Measurements from ENCODE around the gene SEPHS2. TPM values are rescaled to one million over a fixed set of nuclear protein-coding genes. Genes with fewer than 3 reads are reported as not detected.

Gene SEPHS2
- total RNA-seq, 1 donor from 2014 or later, result 43.1 TPM

- H3K4me1 Mint-ChIP-seq (ENCODE audit: unreplicated experiment), result no peaks in the 10 kb centered on the region
- H3K9me3 Mint-ChIP-seq (ENCODE audit: unreplicated experiment), result no peaks in the 10 kb centered on the region
- H3K27me3 Mint-ChIP-seq (ENCODE audit: unreplicated experiment), result no peaks in the 10 kb centered on the region
- H3K4me3 Mint-ChIP-seq (ENCODE audit: unreplicated experiment), result no peak overlapping the region
- no peak for DNase-seq (ENCODE audit: low spot score)
- H3K36me3 Mint-ChIP-seq (ENCODE audit: low read depth, unreplicated experiment), result no peaks in the 10 kb centered on the region
- no peak overlapping the region for H3K27ac Mint-ChIP-seq (ENCODE audit: unreplicated experiment)
- TF ChIP-seq CTCF (IDR thresholded peaks at IDR 0.05; ENCODE audit: unreplicated experiment), result no peak
Observed at GRCh38 chr16:30474684-30475083, 29.0 kb upstream of the SEPHS2 start.

GRCh38 chr16:30474074-30474452, 28.4 kb upstream of the SEPHS2 start:
- Mint-ChIP-seq H3K4me3 (ENCODE audit: unreplicated experiment) (no peak overlapping the region), H3K27ac (ENCODE audit: unreplicated experiment) (no peak overlapping the region), H3K9me3 (ENCODE audit: unreplicated experiment) (no peaks in the 10 kb centered on the region), H3K4me1 (ENCODE audit: unreplicated experiment) (no peaks in the 10 kb centered on the region), H3K27me3 (ENCODE audit: unreplicated experiment) (no peaks in the 10 kb centered on the region), H3K36me3 (ENCODE audit: low read depth, unreplicated experiment) (no peaks in the 10 kb centered on the region)
- no peak for DNase-seq (ENCODE audit: low spot score)
- no peak for TF ChIP-seq CTCF (IDR thresholded peaks at IDR 0.05; ENCODE audit: unreplicated experiment)

GRCh38 chr16:30473231-30474073, 27.8 kb upstream of the SEPHS2 start:
- no peaks in the 10 kb centered on the region for H3K27me3 Mint-ChIP-seq (ENCODE audit: unreplicated experiment)
- H3K9me3 Mint-ChIP-seq (ENCODE audit: unreplicated experiment), result no peaks in the 10 kb centered on the region
- H3K36me3 Mint-ChIP-seq (ENCODE audit: low read depth, unreplicated experiment), result no peaks in the 10 kb centered on the region
- TF ChIP-seq CTCF (IDR thresholded peaks at IDR 0.05; ENCODE audit: unreplicated experiment), result no peak
- DNase-seq (ENCODE audit: low spot score), result no peak
- no peak overlapping the region for H3K27ac Mint-ChIP-seq (ENCODE audit: unreplicated experiment)
- no peak overlapping the region for H3K4me3 Mint-ChIP-seq (ENCODE audit: unreplicated experiment)
- H3K4me1 Mint-ChIP-seq (ENCODE audit: unreplicated experiment), result no peaks in the 10 kb centered on the region

GRCh38 chr16:30472328-30472942, 26.8 kb upstream of the SEPHS2 start, which contains the start of gene ITGAL:
TSS of gene ITGAL (plus strand) at chr16:30472742. CDS start at chr16:30472838, 96 bp downstream.
- no peak within 1 kb of the TSS for H3K27ac Mint-ChIP-seq (ENCODE audit: unreplicated experiment)
- no peaks in the 10 kb centered on the region for H3K4me1 Mint-ChIP-seq (ENCODE audit: unreplicated experiment)
- H3K4me3 Mint-ChIP-seq (ENCODE audit: unreplicated experiment), result no peak within 1 kb of the TSS
- TF ChIP-seq CTCF (IDR thresholded peaks at IDR 0.05; ENCODE audit: unreplicated experiment), result no peak
- H3K27me3 Mint-ChIP-seq (ENCODE audit: unreplicated experiment), result no peaks in the 10 kb centered on the region
- no peaks in the 10 kb centered on the region for H3K9me3 Mint-ChIP-seq (ENCODE audit: unreplicated experiment)
- no peaks in the 10 kb centered on the region for H3K36me3 Mint-ChIP-seq (ENCODE audit: low read depth, unreplicated experiment)
- DNase-seq (ENCODE audit: low spot score), result no peak

- H3K4me1 Mint-ChIP-seq (ENCODE audit: unreplicated experiment), result no peaks in the 10 kb centered on the region
- no peak for DNase-seq (ENCODE audit: low spot score)
- H3K9me3 Mint-ChIP-seq (ENCODE audit: unreplicated experiment), result no peaks in the 10 kb centered on the region
- no peaks in the 10 kb centered on the region for H3K36me3 Mint-ChIP-seq (ENCODE audit: low read depth, unreplicated experiment)
- no peak for TF ChIP-seq CTCF (IDR thresholded peaks at IDR 0.05; ENCODE audit: unreplicated experiment)
- H3K4me3 Mint-ChIP-seq (ENCODE audit: unreplicated experiment), result no peak overlapping the region
- H3K27ac Mint-ChIP-seq (ENCODE audit: unreplicated experiment), result no peak overlapping the region
- no peaks in the 10 kb centered on the region for H3K27me3 Mint-ChIP-seq (ENCODE audit: unreplicated experiment)
Observed at GRCh38 chr16:30470632-30470995, 24.9 kb upstream of the SEPHS2 start.
